Measurements from ENCODE around the gene ECPAS. TPM values are rescaled to one million over a fixed set of nuclear protein-coding genes. Genes with fewer than 3 reads are reported as not detected.

ECPAS gene
- total RNA-seq, 1 experiment from 2014 or later = 123 TPM

DNA sequence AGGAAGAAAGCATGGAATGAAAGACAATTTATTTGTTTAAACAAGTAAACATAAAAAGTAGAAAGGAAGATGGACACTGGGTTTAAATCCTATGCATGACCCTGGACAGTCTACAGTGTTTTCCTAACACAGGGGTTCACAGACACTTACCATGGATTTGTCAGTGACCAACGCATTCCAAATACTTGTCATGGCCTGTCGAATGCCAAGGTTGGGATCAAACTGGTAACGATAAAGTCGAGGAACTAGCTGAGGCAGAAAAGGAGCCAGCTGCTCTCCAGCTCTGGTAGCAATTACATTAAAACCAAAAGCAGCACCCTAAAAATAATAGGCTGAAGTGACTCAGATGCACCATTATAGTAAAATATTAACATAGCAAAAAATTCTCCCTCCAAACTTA, 94.8 kb downstream of the ECPAS start:
- TF ChIP-seq, protein P1, sequence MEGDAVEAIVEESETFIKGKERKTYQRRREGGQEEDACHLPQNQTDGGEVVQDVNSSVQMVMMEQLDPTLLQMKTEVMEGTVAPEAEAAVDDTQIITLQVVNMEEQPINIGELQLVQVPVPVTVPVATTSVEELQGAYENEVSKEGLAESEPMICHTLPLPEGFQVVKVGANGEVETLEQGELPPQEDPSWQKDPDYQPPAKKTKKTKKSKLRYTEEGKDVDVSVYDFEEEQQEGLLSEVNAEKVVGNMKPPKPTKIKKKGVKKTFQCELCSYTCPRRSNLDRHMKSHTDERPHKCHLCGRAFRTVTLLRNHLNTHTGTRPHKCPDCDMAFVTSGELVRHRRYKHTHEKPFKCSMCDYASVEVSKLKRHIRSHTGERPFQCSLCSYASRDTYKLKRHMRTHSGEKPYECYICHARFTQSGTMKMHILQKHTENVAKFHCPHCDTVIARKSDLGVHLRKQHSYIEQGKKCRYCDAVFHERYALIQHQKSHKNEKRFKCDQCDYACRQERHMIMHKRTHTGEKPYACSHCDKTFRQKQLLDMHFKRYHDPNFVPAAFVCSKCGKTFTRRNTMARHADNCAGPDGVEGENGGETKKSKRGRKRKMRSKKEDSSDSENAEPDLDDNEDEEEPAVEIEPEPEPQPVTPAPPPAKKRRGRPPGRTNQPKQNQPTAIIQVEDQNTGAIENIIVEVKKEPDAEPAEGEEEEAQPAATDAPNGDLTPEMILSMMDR (conservative IDR thresholded peaks at IDR 0.05) = no peak
- TF ChIP-seq EZH2 (IDR thresholded peaks at IDR 0.05; ENCODE audit: low read depth) = no peak
- Histone ChIP-seq H3F3A (ENCODE audit: insufficient read depth, low read depth) (peaks cover 3% of the 10 kb centered on the region; the same call in 1 of the 2 replicates), H3K9me3 (ENCODE audit: insufficient read depth, low read depth) (no peaks in the 10 kb centered on the region), H3K4me1 (replicated peaks; ENCODE audit: insufficient read depth) (no peaks in the 10 kb centered on the region), H3K79me2 (ENCODE audit: low read depth) (no peaks in the 10 kb centered on the region), H2AFZ (no peak overlapping the region), H4K20me1 (ENCODE audit: insufficient read depth) (0 out of 2 replicates have a peak, but pooled peaks cover 2% of the 10 kb centered on the region), H3K36me3 (ENCODE audit: low read depth) (peaks cover 58% of the 10 kb centered on the region), H3K27me3 (ENCODE audit: insufficient read depth, low read depth) (no peaks in the 10 kb centered on the region), H3K27ac (no peak overlapping the region), H3K9me2 (ENCODE audit: insufficient read depth) (no peaks in the 10 kb centered on the region), H3K4me2 (no peak overlapping the region), H3K4me3 (no peak overlapping the region)
- intact Hi-C loops (cut with micrococcal nuclease; ENCODE audit: unreplicated experiment) = no loop called here
- ChIA-PET CTCF (no interaction called here), POLR2A (ENCODE audit: unreplicated experiment) (no interaction called here)
- no TSS peak for BruUV-seq (replicated peaks)
- no peak for DNase-seq

GRCh38 chr9:111386386-111386785, 97.8 kb downstream of the ECPAS start:
- Histone ChIP-seq H3K79me2 (ENCODE audit: low read depth) (no peaks in the 10 kb centered on the region), H3K36me3 (ENCODE audit: low read depth) (peaks cover 49% of the 10 kb centered on the region), H3K9me2 (ENCODE audit: insufficient read depth) (no peaks in the 10 kb centered on the region), H3K27ac (no peak overlapping the region), H3K9me3 (ENCODE audit: insufficient read depth, low read depth) (no peaks in the 10 kb centered on the region), H3K27me3 (ENCODE audit: insufficient read depth, low read depth) (no peaks in the 10 kb centered on the region), H4K20me1 (ENCODE audit: insufficient read depth) (0 out of 2 replicates have a peak, but pooled peaks cover 4% of the 10 kb centered on the region), H2AFZ (no peak overlapping the region), H3K4me2 (no peak overlapping the region), H3F3A (ENCODE audit: insufficient read depth, low read depth) (peaks cover 3% of the 10 kb centered on the region; the same call in 1 of the 2 replicates), H3K4me3 (no peak overlapping the region), H3K4me1 (replicated peaks; ENCODE audit: insufficient read depth) (no peaks in the 10 kb centered on the region)
- ChIA-PET POLR2A (ENCODE audit: unreplicated experiment) (no interaction called here), CTCF (no interaction called here)
- intact Hi-C loops (cut with micrococcal nuclease; ENCODE audit: unreplicated experiment) = no loop called here
- no TSS peak for BruUV-seq (replicated peaks)
- no peak for TF ChIP-seq EZH2 (IDR thresholded peaks at IDR 0.05; ENCODE audit: low read depth)
- TF ChIP-seq, protein P1 (conservative IDR thresholded peaks at IDR 0.05) = no peak
- no peak for DNase-seq

- Histone ChIP-seq H3K4me3 (no peak overlapping the region), H3K27ac (no peak overlapping the region), H3K9me2 (ENCODE audit: insufficient read depth) (no peaks in the 10 kb centered on the region), H2AFZ (no peak overlapping the region), H3K4me1 (replicated peaks; ENCODE audit: insufficient read depth) (peaks cover 10% of the 10 kb centered on the region), H4K20me1 (ENCODE audit: insufficient read depth) (0 out of 2 replicates have a peak, but pooled peaks cover 4% of the 10 kb centered on the region), H3F3A (ENCODE audit: insufficient read depth, low read depth) (peaks cover 14% of the 10 kb centered on the region; the same call in 1 of the 2 replicates), H3K27me3 (ENCODE audit: insufficient read depth, low read depth) (no peaks in the 10 kb centered on the region), H3K36me3 (ENCODE audit: low read depth) (peaks cover 26% of the 10 kb centered on the region), H3K4me2 (no peak overlapping the region), H3K9me3 (ENCODE audit: insufficient read depth, low read depth) (no peaks in the 10 kb centered on the region), H3K79me2 (ENCODE audit: low read depth) (no peaks in the 10 kb centered on the region)
- intact Hi-C loops (cut with micrococcal nuclease; ENCODE audit: unreplicated experiment) = no loop called here
- BruUV-seq (replicated peaks) = no TSS peak
- TF ChIP-seq, protein P1 (conservative IDR thresholded peaks at IDR 0.05) = no peak
- TF ChIP-seq EZH2 (IDR thresholded peaks at IDR 0.05; ENCODE audit: low read depth) = no peak
- POLR2A ChIA-PET (ENCODE audit: unreplicated experiment) = interaction anchor here (0.7 kb wide), 1 partner anchor 873 kb away, joined by 5 read pairs; no protein-coding TSS in a partner anchor
- CTCF ChIA-PET = no interaction called here
- DNase-seq = no peak
Observed at GRCh38 chr9:111381006-111381405, 103.2 kb downstream of the ECPAS start.

All from PC-9 (cell line).